Esophagus muscularis mucosa (tissue), 3 donors: ENCODE results near the gene BHMT2.

Experiments used
- CTCF ChIP-seq, 3 experiments: fragments of 200-600 bp in 2 of 3; fragments of 450-650 bp in 1 of 3; sonication (generic) in 2 of 3; IDR thresholded peaks; one replicate each; pipeline ENCODE4 v1.5.1; 2017 to 2019; ENCODE audit warnings: antibody characterized with exemption in 3 of 3, mild to moderate bottlenecking in 2 of 3, moderate library complexity in 1 of 3
- POLR2AphosphoS5 ChIP-seq, 2 donors: sonication (generic); formaldehyde crosslinking; IDR thresholded peaks; one replicate each; pipeline ENCODE4 v1.6.1; 2017; ENCODE audit warnings: antibody characterized with exemption in 2 of 2

GRCh38 chr5:79062436-79062835, 7.1 kb upstream of the BHMT2 start:
- TF ChIP-seq CTCF (IDR thresholded peaks at IDR 0.05) (no peak), POLR2AphosphoS5 (IDR thresholded peaks at IDR 0.05) (no peak)
